Measurements from ENCODE around the gene MLLT11.
A peak's percentile ranks its signal among the peaks of the same experiment; 100 is the strongest.

Gene MLLT11, protein sequence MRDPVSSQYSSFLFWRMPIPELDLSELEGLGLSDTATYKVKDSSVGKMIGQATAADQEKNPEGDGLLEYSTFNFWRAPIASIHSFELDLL

DNA sequence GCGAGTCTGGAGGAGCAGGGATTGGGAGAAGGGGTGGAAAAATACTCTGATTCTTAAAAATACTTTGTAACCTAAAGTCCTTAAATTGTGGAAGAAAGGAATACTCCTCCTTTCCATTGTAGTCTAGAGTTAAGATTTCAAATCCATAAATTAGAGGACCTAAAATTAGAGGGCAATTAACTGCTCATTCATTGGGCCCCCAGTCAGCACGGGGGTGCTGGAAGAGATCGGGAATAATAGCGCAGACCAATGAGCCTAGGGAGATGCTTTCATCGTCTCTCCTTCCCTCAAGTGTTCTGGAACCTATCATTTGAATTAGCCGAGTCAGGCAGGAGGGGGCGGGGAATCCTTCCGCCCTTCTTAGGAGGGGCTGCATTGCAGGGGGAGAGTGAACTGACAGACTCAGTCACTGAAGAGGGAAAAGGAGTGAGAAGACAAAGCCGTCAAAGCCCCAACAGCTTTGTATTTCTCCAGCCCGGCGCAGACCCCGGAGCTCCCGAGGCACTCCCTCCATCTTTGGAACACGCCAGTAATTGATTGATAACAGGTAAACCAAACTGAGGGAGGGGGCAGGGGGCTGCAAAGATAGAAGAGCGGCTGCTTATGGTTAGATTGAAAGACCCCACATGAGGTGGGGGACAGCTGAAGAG, at the start of gene MLLT11:
Gene MLLT11, plus strand, starts transcription at position 391 of the 650 bp plus-strand sequence. CDS start 6,828 bp downstream, outside the sequence.
- DNase-seq, result peak in 49 of 56 donors; percentile 12 to 81 (median 52)

DNA sequence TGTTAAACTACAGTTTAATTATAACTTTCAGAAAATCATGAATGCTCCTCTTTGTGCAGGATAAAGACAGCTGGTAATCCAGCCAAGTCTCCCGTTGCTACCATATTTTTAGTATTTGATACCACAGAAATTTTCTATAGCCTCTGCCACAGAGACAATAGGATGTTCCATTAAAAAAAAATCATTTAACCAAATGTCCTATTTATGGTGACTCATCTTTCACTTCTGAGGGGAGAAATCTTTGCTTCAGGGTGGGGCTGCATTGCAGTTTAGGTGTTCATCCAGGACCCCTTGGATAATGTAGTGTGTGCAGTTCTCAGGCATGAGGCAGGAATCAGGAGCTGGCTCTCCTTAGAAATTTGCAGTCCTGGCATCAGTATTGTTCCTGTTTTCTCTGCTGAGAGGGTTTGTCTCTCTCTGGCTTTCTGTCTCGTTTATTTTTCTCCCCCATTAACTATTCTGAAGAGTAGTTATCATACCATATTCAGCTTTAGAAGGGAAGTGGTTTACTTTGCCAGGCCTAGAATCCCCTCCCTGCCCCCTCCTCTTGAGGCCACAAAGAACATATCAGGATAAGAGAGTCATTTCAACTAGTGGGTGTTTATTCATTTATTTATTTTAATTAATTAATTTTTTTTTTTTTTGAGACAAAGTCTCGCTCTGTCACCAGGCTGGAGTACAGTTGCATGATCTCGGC, 48.9 kb upstream of the MLLT11 start:
- no peak for DNase-seq

DNA sequence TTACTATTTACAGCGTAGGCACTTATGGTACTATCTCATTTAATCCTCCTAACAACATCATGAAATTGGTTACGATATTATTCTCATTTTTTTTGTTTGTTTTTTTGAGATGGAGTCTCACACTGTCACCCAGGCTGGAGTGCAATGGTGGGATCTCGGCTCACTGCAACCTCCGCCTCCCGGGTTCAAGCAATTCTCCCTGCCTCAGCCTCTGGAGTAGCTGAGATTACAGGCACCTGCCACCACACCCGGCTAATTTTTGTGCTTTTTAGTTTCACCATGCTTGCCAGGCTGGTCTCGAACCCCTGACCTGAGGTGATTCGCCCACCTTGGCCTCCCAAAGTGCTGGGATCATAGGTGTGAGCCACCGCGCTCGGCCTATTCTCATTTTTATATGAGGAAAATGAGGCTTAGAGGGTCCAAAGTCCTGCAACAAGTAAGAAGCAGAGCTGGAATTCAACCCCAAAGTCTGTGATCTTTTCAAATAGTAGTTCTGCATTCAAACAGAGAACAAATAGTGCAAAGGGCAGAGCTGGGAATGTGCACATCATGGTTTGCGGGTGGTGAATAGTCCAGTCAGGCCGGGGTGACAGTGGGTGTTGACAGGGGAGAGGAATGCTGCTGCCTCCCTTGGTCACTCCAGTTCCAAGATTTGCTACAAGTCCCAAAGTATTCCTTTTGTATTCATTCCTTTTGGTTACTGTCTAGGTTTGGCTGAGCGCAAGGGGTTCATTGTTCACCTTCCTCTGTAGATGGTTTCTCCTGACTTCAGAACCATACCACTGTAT, 47.3 kb upstream of the MLLT11 start:
- DNase-seq, result no peak

DNA sequence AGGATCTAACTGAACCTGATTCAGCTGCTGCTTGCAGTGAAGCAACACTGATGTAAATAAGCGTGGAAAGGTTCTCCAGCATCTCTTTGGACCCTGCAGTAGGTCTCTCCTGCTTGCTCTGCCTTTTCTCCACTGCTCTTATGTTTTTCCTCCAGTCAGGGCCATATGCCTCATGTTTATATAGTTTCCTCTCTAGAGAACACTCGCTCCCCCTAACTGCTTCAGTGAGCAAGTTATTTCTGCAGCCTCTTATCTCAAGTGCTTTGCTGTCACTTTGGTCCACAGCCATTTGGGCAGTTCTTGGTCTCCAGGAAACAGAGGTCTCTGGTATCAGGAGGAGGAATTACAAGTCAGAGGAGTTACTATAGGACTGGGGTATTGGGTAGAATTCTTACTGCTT, 46.7 kb upstream of the MLLT11 start:
- no peak for DNase-seq

DNA sequence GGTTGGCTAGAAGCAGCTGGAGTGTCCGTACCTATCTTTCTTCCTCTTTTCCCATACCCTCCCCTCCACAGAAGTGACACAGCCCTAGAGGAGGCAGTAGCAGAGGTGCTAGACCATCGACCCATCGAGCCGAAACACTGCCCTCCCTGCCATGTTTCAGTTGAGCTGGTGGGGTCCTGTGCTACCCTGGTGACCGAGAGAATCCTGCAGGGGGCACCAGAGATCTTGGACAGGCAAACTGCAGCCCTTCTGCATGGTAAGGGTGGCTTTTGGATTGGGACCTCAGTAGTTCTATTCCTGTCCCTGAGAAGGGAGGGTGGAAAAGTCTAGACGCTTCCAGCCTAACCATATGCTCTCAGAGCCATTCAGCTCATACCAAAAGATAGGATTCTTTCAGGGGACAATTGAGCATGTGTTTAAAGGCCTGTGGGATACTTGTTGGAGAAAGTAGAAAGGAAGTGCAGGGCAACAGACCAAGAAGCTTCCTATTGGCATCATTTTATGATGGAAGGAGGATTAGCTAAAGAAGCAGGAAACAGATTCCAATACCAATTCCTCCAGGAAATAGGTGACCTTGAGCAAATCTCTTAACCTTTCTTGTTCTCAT, 35.6 kb upstream of the MLLT11 start:
- DNase-seq, result peak in 54 of 56 donors; percentile 5 to 86 (median 56)

DNA sequence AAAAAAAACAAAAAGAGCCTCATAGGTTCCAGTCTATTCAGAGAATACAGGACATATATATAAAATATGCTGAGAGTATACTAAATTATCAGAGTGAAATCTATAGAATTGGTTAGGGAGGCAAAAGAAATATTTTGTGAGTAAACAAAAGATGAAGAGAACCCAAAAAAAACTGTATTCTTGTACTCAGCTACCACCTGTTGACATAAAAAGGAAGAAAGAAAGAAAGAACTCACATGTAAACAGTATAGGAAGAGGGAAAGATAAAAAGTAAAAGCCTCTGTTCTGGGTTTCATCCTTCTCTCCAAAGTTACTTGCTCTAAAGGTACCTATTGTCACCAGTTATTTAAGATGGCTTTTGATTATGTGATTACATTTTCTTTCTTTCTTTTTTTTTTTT, 33.7 kb upstream of the MLLT11 start:
- DNase-seq, result no peak

DNA sequence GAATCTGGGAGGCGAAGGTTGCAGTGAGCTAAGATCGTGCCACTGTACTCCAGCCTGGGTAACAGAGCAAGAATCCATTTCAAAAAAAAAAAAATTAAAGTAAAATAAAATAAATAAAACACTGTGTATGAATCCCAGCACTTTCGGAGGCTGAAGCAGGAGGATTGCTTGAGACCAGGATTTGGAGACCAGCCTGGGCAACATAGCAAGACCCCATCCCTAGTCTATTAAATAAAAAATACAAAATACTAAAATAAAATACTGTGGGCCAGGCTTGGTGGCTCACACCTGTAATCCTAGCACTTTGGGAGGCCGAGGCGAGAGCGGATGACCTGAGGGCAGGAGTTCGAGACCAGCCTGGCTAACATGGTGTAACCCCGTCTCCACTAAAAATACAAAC, 28.0 kb upstream of the MLLT11 start:
- DNase-seq, result no peak

DNA sequence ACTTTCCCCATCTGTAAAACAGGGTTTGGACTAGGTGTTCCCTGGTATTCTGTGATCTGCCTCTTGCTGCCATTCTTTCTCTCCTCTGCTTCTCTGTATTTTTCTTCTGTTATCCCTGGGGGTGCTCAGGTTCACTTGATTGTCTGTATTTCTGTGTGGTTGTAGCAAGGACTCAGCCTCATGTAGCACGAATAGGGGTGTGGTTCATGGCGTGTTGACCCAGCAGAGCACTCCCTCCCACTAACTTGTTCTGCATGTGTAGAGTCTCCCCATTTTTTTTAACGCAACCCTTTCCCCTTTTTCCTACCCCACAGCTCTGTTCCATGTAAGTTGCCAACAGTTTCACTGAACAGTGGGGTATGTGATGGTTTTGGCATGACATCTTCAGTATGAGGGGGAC, 25.0 kb upstream of the MLLT11 start:
- no peak for DNase-seq

DNA sequence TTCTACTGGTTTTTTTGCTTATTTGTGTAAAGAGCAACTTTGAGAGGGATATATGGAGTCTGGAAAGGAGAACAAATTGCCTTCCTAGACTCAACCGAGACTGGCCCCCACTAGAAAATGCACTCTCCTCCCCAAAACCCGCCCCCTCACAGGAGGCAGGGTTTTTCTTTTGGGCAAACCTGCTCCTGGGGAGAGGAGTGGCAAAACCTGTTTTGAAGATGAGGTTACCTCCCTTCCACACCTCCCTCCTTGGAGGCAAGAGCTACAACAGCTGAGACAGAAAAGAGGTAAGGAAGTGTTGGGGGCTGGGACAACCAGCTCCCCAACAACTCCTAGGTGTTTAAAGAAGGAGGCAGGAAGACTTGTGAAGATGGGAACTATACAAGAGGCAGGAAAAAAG, 23.8 kb upstream of the MLLT11 start, which contains the start of gene BNIPL:
Gene BNIPL, plus strand, starts transcription at position 231 of the 400 bp plus-strand sequence. Its CDS starts 140 bp downstream, at position 371.
- no peak for DNase-seq

DNA sequence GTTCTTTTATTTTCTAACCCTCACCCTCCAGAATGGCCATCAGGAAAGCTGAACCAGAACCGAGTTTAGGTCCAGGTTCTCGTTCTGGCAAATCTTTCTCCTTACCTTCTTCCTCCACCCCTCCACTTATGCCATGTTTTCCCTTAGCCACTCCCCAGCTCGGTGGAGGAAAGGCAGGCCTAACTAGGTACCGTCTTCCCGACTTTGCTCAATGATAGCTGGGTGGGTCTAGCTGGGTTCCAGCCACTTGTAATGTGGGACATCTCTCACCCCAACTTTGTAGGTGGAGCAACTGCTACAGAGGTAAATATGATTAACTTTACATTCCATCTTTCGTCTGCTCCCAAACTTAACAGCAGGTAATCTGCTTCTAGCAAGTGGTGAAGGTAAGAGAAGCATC, 23.2 kb upstream of the MLLT11 start:
- no peak for DNase-seq

DNA sequence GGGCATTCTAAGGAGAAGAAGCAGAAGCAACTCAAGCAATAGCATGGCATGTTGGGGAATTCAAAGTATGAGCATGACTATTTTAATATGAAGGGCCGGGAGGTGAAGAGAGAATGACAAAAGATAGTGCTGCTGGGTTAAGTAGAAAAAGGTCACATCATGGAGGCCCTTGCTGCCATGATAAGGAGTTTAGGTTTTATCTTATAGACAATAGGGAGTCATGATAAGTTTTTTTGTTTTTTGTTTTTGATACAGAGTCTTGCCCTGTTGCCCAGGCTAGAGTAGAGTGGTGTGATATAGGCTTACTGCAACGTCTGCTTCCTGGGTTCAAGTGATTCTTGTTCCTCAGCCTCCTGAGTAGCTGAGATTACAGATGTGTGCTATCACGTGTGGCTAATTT, 20.7 kb upstream of the MLLT11 start:
- DNase-seq, result no peak

DNA sequence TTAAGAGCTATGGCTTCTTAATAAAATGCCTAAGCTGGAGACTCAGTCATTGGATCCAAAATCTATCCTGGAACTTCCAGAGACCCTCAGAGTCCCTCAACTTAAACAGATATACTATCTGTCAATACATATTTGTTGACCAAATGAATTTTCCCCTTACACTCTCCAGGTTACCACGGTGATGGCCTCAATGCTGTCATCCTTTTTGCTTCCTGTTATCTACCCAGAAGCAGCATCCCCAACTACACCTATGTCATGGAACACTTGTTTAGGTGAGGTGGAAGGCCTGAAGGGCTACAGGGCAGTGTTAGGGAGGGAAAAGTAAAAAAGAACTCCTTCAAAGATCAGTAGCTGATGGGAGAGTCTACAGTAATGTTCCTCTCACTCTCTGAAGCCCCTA, 17.0 kb upstream of the MLLT11 start:
- no peak for DNase-seq

DNA sequence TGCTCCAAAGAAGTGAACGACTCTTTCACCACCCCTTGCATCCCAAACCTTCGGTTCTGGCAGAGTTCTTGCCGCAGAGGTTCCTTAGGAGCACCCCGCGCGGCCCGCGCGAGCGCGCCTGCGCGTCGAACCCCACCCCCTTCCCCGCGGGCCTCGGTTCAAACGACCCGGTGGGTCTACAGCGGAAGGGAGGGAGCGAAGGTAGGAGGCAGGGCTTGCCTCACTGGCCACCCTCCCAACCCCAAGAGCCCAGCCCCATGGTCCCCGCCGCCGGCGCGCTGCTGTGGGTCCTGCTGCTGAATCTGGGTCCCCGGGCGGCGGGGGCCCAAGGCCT, 12.6 kb upstream of the MLLT11 start, which contains the start of gene C1orf56:
Gene C1orf56, plus strand, starts transcription at position 161 of the 334 bp plus-strand sequence. Its CDS starts 97 bp downstream, at position 258.
- DNase-seq, result peak in 51 of 56 donors; percentile 16 to 80 (median 59)

DNA sequence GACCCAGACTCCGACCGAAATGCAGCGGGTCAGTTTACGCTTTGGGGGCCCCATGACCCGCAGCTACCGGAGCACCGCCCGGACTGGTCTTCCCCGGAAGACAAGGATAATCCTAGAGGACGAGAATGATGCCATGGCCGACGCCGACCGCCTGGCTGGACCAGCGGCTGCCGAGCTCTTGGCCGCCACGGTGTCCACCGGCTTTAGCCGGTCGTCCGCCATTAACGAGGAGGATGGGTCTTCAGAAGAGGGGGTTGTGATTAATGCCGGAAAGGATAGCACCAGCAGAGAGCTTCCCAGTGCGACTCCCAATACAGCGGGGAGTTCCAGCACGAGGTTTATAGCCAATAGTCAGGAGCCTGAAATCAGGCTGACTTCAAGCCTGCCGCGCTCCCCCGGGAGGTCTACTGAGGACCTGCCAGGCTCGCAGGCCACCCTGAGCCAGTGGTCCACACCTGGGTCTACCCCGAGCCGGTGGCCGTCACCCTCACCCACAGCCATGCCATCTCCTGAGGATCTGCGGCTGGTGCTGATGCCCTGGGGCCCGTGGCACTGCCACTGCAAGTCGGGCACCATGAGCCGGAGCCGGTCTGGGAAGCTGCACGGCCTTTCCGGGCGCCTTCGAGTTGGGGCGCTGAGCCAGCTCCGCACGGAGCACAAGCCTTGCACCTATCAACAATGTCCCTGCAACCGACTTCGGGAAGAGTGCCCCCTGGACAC, 12.1 kb upstream of the MLLT11 start:
- DNase-seq, result peak in 47 of 56 donors; percentile 22 to 78 (median 61)

DNA sequence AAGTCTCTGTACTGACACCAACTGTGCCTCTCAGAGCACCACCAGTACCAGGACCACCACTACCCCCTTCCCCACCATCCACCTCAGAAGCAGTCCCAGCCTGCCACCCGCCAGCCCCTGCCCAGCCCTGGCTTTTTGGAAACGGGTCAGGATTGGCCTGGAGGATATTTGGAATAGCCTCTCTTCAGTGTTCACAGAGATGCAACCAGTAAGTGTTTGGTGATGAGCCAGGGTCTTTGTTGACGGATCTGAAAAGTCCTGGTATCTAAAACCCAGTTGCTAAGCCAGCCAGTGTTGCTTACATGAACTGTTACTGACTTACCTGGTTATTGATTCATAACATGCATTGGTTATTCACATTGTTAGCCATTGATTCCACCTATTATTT, 11.6 kb upstream of the MLLT11 start:
- peak in 1 of 56 donors; percentile 26 for DNase-seq

DNA sequence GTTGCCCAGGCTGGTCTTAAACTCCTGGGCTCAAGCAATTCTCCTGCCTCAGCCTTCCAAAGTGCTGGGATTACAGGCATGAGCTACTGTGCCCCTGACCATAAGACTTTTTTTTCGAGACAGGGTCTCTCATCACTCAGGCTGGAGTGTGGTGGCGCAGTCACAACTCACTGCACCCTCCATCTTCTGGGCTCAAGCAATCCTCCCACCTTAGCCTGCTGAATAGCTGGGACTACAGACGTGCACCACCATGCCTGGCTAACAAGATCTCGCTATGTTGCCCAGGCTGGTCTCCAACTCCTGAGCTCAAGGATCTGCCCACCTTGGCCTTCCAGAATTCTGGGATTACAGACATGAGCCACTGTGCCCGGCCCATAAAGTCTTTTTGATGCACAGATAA, 10.7 kb upstream of the MLLT11 start:
- DNase-seq, result no peak

DNA sequence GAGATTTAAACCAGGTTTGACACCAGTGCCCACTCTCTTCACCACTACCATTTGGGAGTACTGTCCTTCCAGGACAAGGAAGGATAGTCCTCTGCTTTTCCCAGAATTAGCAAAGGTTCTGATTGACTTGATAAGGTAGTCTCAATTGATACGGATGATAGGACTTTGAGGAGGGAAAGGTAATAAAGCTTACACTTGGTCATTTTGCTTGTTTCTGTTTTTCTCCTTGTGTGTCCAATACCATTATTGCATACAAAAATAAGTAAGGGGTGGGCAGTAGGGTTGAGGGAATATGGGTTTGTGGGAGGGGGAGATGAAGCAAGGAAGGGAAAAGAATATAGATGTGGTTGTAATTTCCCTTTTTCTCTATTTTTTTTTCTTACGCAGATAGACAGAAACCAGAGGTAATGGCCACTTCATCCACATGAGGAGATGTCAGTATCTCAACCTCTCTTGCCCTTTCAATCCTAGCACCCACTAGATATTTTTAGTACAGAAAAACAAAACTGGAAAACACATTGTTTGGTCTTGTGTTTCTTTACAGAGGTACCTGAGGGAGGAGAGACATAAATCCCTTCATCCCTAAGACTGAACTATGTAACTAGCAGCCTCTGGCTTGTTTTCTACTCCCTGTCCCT, 10.0 kb upstream of the MLLT11 start:
- no peak for DNase-seq

DNA sequence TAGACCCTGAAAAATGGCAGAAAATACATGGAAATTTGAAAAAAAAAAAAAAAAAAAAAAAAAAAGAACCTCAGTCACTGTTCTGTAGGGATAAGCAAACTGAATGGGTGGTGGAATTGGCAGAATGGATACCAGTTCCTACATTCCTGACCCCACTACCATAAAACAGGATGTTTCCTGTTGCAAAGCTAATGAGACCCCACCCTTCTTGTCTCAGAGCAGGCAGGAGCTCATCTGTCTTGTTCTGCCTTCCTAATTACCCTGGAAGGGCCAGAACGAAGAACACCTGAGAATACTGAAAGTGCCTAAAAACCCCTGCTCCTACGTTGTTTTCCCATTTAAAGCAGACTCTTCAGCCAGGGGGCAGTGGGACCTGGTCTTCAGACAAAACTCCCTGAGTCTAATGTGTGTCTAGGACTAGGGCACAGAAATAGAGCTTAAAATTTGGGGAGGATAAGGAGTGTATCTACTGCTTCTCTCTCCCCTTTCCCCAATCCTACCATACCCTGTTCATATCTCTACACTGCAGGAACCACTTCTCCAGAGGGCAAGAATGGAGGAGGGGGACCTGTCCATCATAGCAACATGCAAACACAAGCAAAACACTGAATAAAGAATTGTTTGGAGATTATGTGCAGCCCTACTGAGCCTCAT, 8.7 kb upstream of the MLLT11 start:
- DNase-seq, result no peak

DNA sequence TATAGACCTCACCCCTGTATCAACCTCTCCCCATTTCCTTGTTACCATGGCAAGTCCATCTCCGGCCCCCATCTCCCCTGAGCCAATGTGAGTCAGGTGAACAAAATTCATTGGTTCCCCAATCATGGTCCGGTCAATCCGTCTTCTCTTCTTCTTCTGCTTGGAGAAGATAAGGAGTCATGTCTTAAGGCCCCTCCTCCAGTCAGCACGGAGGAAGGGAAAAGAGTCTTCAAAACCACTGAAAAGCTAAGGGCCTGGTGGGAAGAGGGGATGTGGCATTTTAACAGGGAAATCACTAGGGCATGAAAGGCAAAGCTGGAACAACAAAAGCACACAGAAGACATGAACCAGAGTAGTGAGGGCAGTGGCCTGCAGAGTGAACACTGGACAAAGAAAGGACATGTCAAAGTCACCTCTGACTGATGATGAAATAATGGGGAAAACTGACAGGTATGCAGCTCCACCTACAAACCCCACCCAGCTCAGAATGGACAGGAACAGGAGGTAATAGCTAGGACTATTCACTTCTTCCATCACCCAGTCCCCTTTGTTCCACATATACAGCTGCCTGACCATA, 5.1 kb upstream of the MLLT11 start:
- no peak for DNase-seq
